ENCODE data around the gene BCO1. TPM values are rescaled to one million over a fixed set of nuclear protein-coding genes. Genes with fewer than 3 reads are reported as not detected.

Gene BCO1
- total and polyA plus RNA-seq, 4 donors: 0.11 to 0.50 (median 0.29) TPM

DNA sequence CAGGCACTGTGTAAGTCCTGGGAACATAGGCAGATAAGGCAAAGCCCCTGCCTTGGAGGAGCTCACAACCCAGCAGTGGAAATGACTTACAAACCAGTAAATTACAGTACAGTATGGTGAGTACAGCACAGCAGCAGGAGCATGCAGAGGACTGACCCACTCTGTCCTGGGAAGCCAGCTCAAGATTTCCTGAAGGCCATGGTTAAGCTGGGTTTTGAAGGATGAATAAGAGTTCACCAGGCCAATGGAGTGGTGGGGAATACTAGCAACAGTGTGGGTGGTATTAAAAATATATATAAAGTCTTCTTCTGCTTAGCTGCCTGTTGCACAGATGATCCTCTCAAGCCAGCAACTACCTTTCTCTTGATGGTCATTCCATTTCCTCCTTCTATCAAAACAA, 73.3 kb downstream of the BCO1 start (continued):
- no peak for TF ChIP-seq SP1 (IDR thresholded peaks at IDR 0.05)

DNA sequence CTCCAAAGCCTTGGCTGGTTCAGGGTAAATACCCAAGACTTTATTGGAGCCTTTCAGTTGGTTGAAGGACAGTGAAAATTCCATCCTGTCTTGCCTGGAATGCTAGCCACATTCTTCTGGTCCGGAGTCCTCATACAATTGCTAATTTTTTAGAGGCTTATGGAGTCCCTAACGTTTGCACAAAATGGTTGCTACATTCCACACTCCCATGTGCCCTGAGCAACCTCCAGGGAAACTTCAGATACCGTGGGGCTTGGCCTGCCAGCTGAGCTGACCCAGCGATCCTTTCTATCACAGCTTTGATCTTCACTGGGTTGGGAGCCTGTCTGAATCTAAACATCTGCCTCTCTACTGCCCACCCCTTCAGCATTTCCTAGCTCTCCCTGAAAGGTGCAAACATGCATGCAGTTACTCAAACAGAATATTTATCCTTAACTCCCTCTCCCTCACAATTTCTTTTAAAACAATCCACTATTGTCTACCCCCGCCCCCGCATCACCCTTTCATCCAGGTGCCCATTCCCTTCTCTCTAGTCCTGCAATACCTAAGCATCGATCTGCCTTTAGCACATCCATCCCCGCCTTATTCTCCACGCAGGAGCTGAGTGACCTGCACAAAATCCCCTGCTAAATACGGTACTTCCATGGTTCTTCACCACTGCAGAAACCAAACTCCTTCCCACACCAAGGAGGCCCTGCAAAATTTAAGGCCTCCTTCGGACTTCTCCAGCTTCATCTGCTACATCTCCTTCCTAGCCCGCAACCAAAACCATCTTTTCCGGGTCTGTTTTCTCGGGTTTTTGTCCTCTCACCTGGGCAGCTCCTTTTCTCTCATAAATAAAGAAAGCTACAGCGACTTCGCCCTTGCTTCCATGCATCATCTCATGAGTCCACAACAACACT, 75.5 kb downstream of the BCO1 start:
- H3K4me1 ChIP-seq (ENCODE audit: control insufficient read depth in 4 of 4, insufficient read depth in 4 of 4, low read length in 3 of 4): peaks cover 2 to 19% (median 17%) of the 10 kb centered on the region in 4 donors
- peak overlapping the region; percentile 66 to 95 (median 92) for H3K4me3 ChIP-seq (ENCODE audit: low read depth in 1 of 3, low read length in 3 of 3)
- peak overlapping the region; percentile 87 to 89 for H3K27ac ChIP-seq (ENCODE audit: low read depth in 1 of 2, low read length in 2 of 2)
- no peak for TF ChIP-seq GABPA (IDR thresholded peaks at IDR 0.05 in 1 of 2, conservative IDR thresholded peaks at IDR 0.05 in 1 of 2)
- TF ChIP-seq, protein P1, sequence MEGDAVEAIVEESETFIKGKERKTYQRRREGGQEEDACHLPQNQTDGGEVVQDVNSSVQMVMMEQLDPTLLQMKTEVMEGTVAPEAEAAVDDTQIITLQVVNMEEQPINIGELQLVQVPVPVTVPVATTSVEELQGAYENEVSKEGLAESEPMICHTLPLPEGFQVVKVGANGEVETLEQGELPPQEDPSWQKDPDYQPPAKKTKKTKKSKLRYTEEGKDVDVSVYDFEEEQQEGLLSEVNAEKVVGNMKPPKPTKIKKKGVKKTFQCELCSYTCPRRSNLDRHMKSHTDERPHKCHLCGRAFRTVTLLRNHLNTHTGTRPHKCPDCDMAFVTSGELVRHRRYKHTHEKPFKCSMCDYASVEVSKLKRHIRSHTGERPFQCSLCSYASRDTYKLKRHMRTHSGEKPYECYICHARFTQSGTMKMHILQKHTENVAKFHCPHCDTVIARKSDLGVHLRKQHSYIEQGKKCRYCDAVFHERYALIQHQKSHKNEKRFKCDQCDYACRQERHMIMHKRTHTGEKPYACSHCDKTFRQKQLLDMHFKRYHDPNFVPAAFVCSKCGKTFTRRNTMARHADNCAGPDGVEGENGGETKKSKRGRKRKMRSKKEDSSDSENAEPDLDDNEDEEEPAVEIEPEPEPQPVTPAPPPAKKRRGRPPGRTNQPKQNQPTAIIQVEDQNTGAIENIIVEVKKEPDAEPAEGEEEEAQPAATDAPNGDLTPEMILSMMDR (IDR thresholded peaks at IDR 0.05; ENCODE audit: low read depth, low read length, missing input control): no peak
- no peak for TF ChIP-seq HNF4A (conservative IDR thresholded peaks at IDR 0.05)
- TF ChIP-seq NR2F2 (IDR thresholded peaks at IDR 0.05): no peak
- TF ChIP-seq, protein P2, sequence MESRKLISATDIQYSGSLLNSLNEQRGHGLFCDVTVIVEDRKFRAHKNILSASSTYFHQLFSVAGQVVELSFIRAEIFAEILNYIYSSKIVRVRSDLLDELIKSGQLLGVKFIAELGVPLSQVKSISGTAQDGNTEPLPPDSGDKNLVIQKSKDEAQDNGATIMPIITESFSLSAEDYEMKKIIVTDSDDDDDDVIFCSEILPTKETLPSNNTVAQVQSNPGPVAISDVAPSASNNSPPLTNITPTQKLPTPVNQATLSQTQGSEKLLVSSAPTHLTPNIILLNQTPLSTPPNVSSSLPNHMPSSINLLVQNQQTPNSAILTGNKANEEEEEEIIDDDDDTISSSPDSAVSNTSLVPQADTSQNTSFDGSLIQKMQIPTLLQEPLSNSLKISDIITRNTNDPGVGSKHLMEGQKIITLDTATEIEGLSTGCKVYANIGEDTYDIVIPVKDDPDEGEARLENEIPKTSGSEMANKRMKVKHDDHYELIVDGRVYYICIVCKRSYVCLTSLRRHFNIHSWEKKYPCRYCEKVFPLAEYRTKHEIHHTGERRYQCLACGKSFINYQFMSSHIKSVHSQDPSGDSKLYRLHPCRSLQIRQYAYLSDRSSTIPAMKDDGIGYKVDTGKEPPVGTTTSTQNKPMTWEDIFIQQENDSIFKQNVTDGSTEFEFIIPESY (IDR thresholded peaks at IDR 0.05): no peak
- TF ChIP-seq, protein P3, sequence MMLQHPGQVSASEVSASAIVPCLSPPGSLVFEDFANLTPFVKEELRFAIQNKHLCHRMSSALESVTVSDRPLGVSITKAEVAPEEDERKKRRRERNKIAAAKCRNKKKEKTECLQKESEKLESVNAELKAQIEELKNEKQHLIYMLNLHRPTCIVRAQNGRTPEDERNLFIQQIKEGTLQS (IDR thresholded peaks at IDR 0.05): no peak
- TF ChIP-seq YY1 (IDR thresholded peaks at IDR 0.05): no peak
- no peak for TF ChIP-seq FOXA2 (IDR thresholded peaks at IDR 0.05)
- TF ChIP-seq, protein P4, sequence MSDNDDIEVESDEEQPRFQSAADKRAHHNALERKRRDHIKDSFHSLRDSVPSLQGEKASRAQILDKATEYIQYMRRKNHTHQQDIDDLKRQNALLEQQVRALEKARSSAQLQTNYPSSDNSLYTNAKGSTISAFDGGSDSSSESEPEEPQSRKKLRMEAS (IDR thresholded peaks at IDR 0.05): no peak
- no peak for TF ChIP-seq RAD21 (IDR thresholded peaks at IDR 0.05)
- TF ChIP-seq FOXA1 (IDR thresholded peaks at IDR 0.05): no peak
- H3K9me3 ChIP-seq (ENCODE audit: control insufficient read depth in 4 of 4, low read length in 3 of 4): no peaks in the 10 kb centered on the region
- H3K27me3 ChIP-seq (ENCODE audit: control insufficient read depth in 4 of 4, insufficient read depth in 4 of 4, low read length in 3 of 4): no peaks in the 10 kb centered on the region
- DNase-seq (ENCODE audit: low spot score): no peak
- H3K9ac ChIP-seq (ENCODE audit: low read depth in 1 of 2, low read length in 2 of 2): peak overlapping the region; percentile 8 to 40
- 5% methylated on average over 16 of the region's 16 CpGs for WGBS
- no peaks in the 10 kb centered on the region for H3K36me3 ChIP-seq (ENCODE audit: control insufficient read depth in 4 of 4, insufficient read depth in 3 of 4, low read depth in 1 of 4, low read length in 3 of 4)

DNA sequence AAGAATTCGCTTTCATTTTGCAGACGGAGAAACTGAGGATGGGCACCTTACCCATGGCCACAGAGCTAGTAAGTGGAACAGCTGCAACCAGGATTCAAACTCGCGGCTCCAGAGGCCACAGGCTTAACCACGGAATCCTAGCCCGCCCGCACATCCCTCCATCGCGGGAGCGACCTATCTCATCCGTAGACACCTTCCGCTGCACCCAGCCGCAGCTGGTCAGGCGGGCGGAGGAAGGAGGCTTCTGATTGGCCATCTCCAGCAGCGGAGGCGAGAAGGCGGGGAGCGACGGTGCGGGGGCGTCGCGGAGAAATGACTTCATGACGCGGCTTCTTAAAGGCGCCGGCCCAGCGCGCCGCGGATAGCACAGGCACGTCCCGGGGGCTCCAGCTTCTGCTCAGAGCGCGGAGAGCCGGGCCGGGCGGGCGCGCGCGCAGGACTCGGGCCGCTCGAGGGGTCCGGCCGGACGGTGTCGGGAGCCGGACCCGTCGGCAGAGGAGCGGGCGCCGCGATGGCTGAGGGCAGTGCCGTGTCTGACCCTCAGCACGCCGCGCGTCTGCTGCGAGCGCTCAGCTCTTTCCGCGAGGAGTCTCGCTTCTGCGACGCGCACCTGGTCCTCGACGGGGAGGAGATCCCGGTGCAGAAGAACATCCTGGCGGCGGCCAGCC, 76.2 kb downstream of the BCO1 start, which contains the start of gene GAN:
TSS of gene GAN (plus strand) at position 360 of the 668 bp plus-strand sequence. CDS start at position 512, 152 bp downstream.
- peak within 1 kb of the TSS; percentile 71 to 72 for H3K9ac ChIP-seq (ENCODE audit: low read depth in 1 of 2, low read length in 2 of 2)
- peak; percentile 92 for DNase-seq (ENCODE audit: low spot score)
- no peaks in the 10 kb centered on the region for H3K36me3 ChIP-seq (ENCODE audit: control insufficient read depth in 4 of 4, insufficient read depth in 3 of 4, low read depth in 1 of 4, low read length in 3 of 4)
- peak within 1 kb of the TSS; percentile 66 to 95 (median 92) for H3K4me3 ChIP-seq (ENCODE audit: low read depth in 1 of 3, low read length in 3 of 3)
- under 1% methylated on average over 75 of the region's 75 CpGs for WGBS
- H3K27me3 ChIP-seq (ENCODE audit: control insufficient read depth in 4 of 4, insufficient read depth in 4 of 4, low read length in 3 of 4): no peaks in the 10 kb centered on the region
- H3K4me1 ChIP-seq (ENCODE audit: control insufficient read depth in 4 of 4, insufficient read depth in 4 of 4, low read length in 3 of 4): peaks cover 2 to 19% (median 17%) of the 10 kb centered on the region in 4 donors
- peak within 1 kb of the TSS; percentile 87 to 89 for H3K27ac ChIP-seq (ENCODE audit: low read depth in 1 of 2, low read length in 2 of 2)
- no peaks in the 10 kb centered on the region for H3K9me3 ChIP-seq (ENCODE audit: control insufficient read depth in 4 of 4, low read length in 3 of 4)
- TF ChIP-seq, protein P1 (IDR thresholded peaks at IDR 0.05; ENCODE audit: low read depth, low read length, missing input control): no peak
- TF ChIP-seq JUND (IDR thresholded peaks at IDR 0.05) (no peak), EGR1 (IDR thresholded peaks at IDR 0.05; ENCODE audit: low read depth in 2 of 2) (peak; percentile 96 to 99), NR2F2 (IDR thresholded peaks at IDR 0.05) (no peak), RAD21 (IDR thresholded peaks at IDR 0.05) (peak; percentile 34 to 39), RXRA (IDR thresholded peaks at IDR 0.05) (peak; percentile 13 to 32), TAF1 (conservative IDR thresholded peaks at IDR 0.05) (peak; percentile 42), YY1 (IDR thresholded peaks at IDR 0.05) (peak; percentile 87), SP1 (IDR thresholded peaks at IDR 0.05) (peak; percentile 84), HNF4A (conservative IDR thresholded peaks at IDR 0.05) (peak in 1 of 2 donors; percentile 22), GABPA (IDR thresholded peaks at IDR 0.05 in 1 of 2, conservative IDR thresholded peaks at IDR 0.05 in 1 of 2) (peak in 1 of 2 donors; percentile 84), HNF4G (IDR thresholded peaks at IDR 0.05) (no peak), FOXA1 (IDR thresholded peaks at IDR 0.05) (no peak), FOXA2 (IDR thresholded peaks at IDR 0.05) (no peak)
- TF ChIP-seq, protein P4 (IDR thresholded peaks at IDR 0.05): peak; percentile 60
- TF ChIP-seq, protein P3 (IDR thresholded peaks at IDR 0.05): no peak

All from liver (tissue), 9 donors.